ENCODE results near the gene NUP37.
"Not testable (repeated sequence)": the region's sequence is repeated elsewhere in the genome, so short reads cannot be mapped to it uniquely, and the experiment has no call there.

The NUP37 gene

GRCh38 chr12:102130720-102131119 lies 10.8 kb upstream of the NUP37 start:
- H3K9me3 ChIP-seq (ENCODE audit: control insufficient read depth in 1 of 2, low read length in 2 of 2); H3K4me1 ChIP-seq (ENCODE audit: control insufficient read depth in 1 of 2, insufficient read depth in 2 of 2, low read length in 2 of 2); H3K9ac ChIP-seq (ENCODE audit: low read depth in 1 of 2, low read length in 2 of 2); H3K36me3 ChIP-seq (ENCODE audit: control insufficient read depth in 1 of 2, insufficient read depth in 2 of 2, low read length in 2 of 2); H3K27ac ChIP-seq (ENCODE audit: low read depth, low read length); H3K27me3 ChIP-seq (ENCODE audit: control insufficient read depth in 1 of 2, insufficient read depth in 2 of 2, low read length in 2 of 2); H3K4me3 ChIP-seq (ENCODE audit: low read depth in 1 of 2, low read length in 2 of 2): not testable (repeated sequence)

GRCh38 chr12:102121328-102121727 lies 1.4 kb upstream of the NUP37 start:
- not testable (repeated sequence) for H3K27me3 ChIP-seq (ENCODE audit: control insufficient read depth in 1 of 2, insufficient read depth in 2 of 2, low read length in 2 of 2); H3K9ac ChIP-seq (ENCODE audit: low read depth in 1 of 2, low read length in 2 of 2); H3K27ac ChIP-seq (ENCODE audit: low read depth, low read length); H3K36me3 ChIP-seq (ENCODE audit: control insufficient read depth in 1 of 2, insufficient read depth in 2 of 2, low read length in 2 of 2); H3K9me3 ChIP-seq (ENCODE audit: control insufficient read depth in 1 of 2, low read length in 2 of 2)
- Histone ChIP-seq H3K4me1 (ENCODE audit: control insufficient read depth in 1 of 2, insufficient read depth in 2 of 2, low read length in 2 of 2) (peaks cover 10 to 16% of the 10 kb centered on the region in 2 donors), H3K4me3 (ENCODE audit: low read depth in 1 of 2, low read length in 2 of 2) (peak overlapping the region in 1 of 2 donors; percentile 95)

GRCh38 chr12:102120886-102121285 lies 972 bp upstream of the NUP37 start:
- Histone ChIP-seq H3K4me1 (ENCODE audit: control insufficient read depth in 1 of 2, insufficient read depth in 2 of 2, low read length in 2 of 2) (peaks cover 10 to 16% of the 10 kb centered on the region in 2 donors), H3K27me3 (ENCODE audit: control insufficient read depth in 1 of 2, insufficient read depth in 2 of 2, low read length in 2 of 2) (no peaks in the 10 kb centered on the region), H3K27ac (ENCODE audit: low read depth, low read length) (no peak overlapping the region), H3K36me3 (ENCODE audit: control insufficient read depth in 1 of 2, insufficient read depth in 2 of 2, low read length in 2 of 2) (no peaks in the 10 kb centered on the region), H3K4me3 (ENCODE audit: low read depth in 1 of 2, low read length in 2 of 2) (peak overlapping the region; percentile 95), H3K9ac (ENCODE audit: low read depth in 1 of 2, low read length in 2 of 2) (no peak overlapping the region), H3K9me3 (ENCODE audit: control insufficient read depth in 1 of 2, low read length in 2 of 2) (no peaks in the 10 kb centered on the region)

GRCh38 chr12:102120564-102120873 lies 605 bp upstream of the NUP37 start:
- Histone ChIP-seq H3K36me3 (ENCODE audit: control insufficient read depth in 1 of 2, insufficient read depth in 2 of 2, low read length in 2 of 2) (no peaks in the 10 kb centered on the region), H3K9me3 (ENCODE audit: control insufficient read depth in 1 of 2, low read length in 2 of 2) (no peaks in the 10 kb centered on the region), H3K27me3 (ENCODE audit: control insufficient read depth in 1 of 2, insufficient read depth in 2 of 2, low read length in 2 of 2) (no peaks in the 10 kb centered on the region), H3K27ac (ENCODE audit: low read depth, low read length) (no peak overlapping the region), H3K4me3 (ENCODE audit: low read depth in 1 of 2, low read length in 2 of 2) (peak overlapping the region; percentile 95), H3K9ac (ENCODE audit: low read depth in 1 of 2, low read length in 2 of 2) (peak overlapping the region; percentile 91 to 92), H3K4me1 (ENCODE audit: control insufficient read depth in 1 of 2, insufficient read depth in 2 of 2, low read length in 2 of 2) (peaks cover 10 to 16% of the 10 kb centered on the region in 2 donors)

- H3K4me3 ChIP-seq (ENCODE audit: low read depth in 1 of 2, low read length in 2 of 2), result peak overlapping the region; percentile 18 to 95
- H3K9me3 ChIP-seq (ENCODE audit: control insufficient read depth in 1 of 2, low read length in 2 of 2), result no peaks in the 10 kb centered on the region
- peaks cover 10 to 16% of the 10 kb centered on the region in 2 donors for H3K4me1 ChIP-seq (ENCODE audit: control insufficient read depth in 1 of 2, insufficient read depth in 2 of 2, low read length in 2 of 2)
- no peaks in the 10 kb centered on the region for H3K36me3 ChIP-seq (ENCODE audit: control insufficient read depth in 1 of 2, insufficient read depth in 2 of 2, low read length in 2 of 2)
- no peak overlapping the region for H3K27ac ChIP-seq (ENCODE audit: low read depth, low read length)
- peak overlapping the region in 1 of 2 donors; percentile 91 for H3K9ac ChIP-seq (ENCODE audit: low read depth in 1 of 2, low read length in 2 of 2)
- no peaks in the 10 kb centered on the region for H3K27me3 ChIP-seq (ENCODE audit: control insufficient read depth in 1 of 2, insufficient read depth in 2 of 2, low read length in 2 of 2)
Observed at GRCh38 chr12:102118874-102119273, 1.0 kb downstream of the NUP37 start.

- no peaks in the 10 kb centered on the region for H3K27me3 ChIP-seq (ENCODE audit: control insufficient read depth in 1 of 2, insufficient read depth in 2 of 2, low read length in 2 of 2)
- H3K9me3 ChIP-seq (ENCODE audit: control insufficient read depth in 1 of 2, low read length in 2 of 2), result no peaks in the 10 kb centered on the region
- H3K4me1 ChIP-seq (ENCODE audit: control insufficient read depth in 1 of 2, insufficient read depth in 2 of 2, low read length in 2 of 2), result peaks cover 10 to 16% of the 10 kb centered on the region in 2 donors
- H3K9ac ChIP-seq (ENCODE audit: low read depth in 1 of 2, low read length in 2 of 2), result no peak overlapping the region
- H3K36me3 ChIP-seq (ENCODE audit: control insufficient read depth in 1 of 2, insufficient read depth in 2 of 2, low read length in 2 of 2), result peaks cover 0 to 2% of the 10 kb centered on the region in 2 donors
- no peak overlapping the region for H3K4me3 ChIP-seq (ENCODE audit: low read depth in 1 of 2, low read length in 2 of 2)
- H3K27ac ChIP-seq (ENCODE audit: low read depth, low read length), result no peak overlapping the region
Observed at GRCh38 chr12:102116392-102116791, 3.5 kb downstream of the NUP37 start.

- peaks cover 4 to 5% of the 10 kb centered on the region in 2 donors for H3K4me1 ChIP-seq (ENCODE audit: control insufficient read depth in 1 of 2, insufficient read depth in 2 of 2, low read length in 2 of 2)
Observed at GRCh38 chr12:102114212-102114611, 5.7 kb downstream of the NUP37 start.

GRCh38 chr12:102110782-102111181 lies 9.1 kb downstream of the NUP37 start:
- Histone ChIP-seq H3K9ac (ENCODE audit: low read depth in 1 of 2, low read length in 2 of 2) (no peak overlapping the region), H3K4me3 (ENCODE audit: low read depth in 1 of 2, low read length in 2 of 2) (no peak overlapping the region), H3K9me3 (ENCODE audit: control insufficient read depth in 1 of 2, low read length in 2 of 2) (peaks cover 8 to 9% of the 10 kb centered on the region in 2 donors), H3K36me3 (ENCODE audit: control insufficient read depth in 1 of 2, insufficient read depth in 2 of 2, low read length in 2 of 2) (peaks cover 8 to 45% of the 10 kb centered on the region in 2 donors), H3K27ac (ENCODE audit: low read depth, low read length) (no peak overlapping the region), H3K27me3 (ENCODE audit: control insufficient read depth in 1 of 2, insufficient read depth in 2 of 2, low read length in 2 of 2) (no peaks in the 10 kb centered on the region), H3K4me1 (ENCODE audit: control insufficient read depth in 1 of 2, insufficient read depth in 2 of 2, low read length in 2 of 2) (no peaks in the 10 kb centered on the region)

More at GRCh38 chr12:102114212-102114611, 5.7 kb downstream of the NUP37 start:
- H3K4me3 ChIP-seq (ENCODE audit: low read depth in 1 of 2, low read length in 2 of 2), result no peak overlapping the region
- H3K36me3 ChIP-seq (ENCODE audit: control insufficient read depth in 1 of 2, insufficient read depth in 2 of 2, low read length in 2 of 2), result peaks cover 0 to 15% of the 10 kb centered on the region in 2 donors
- no peak overlapping the region for H3K9ac ChIP-seq (ENCODE audit: low read depth in 1 of 2, low read length in 2 of 2)
- no peak overlapping the region for H3K27ac ChIP-seq (ENCODE audit: low read depth, low read length)
- H3K27me3 ChIP-seq (ENCODE audit: control insufficient read depth in 1 of 2, insufficient read depth in 2 of 2, low read length in 2 of 2), result no peaks in the 10 kb centered on the region
- H3K9me3 ChIP-seq (ENCODE audit: control insufficient read depth in 1 of 2, low read length in 2 of 2), result no peaks in the 10 kb centered on the region

- no peaks in the 10 kb centered on the region for H3K4me1 ChIP-seq (ENCODE audit: control insufficient read depth in 1 of 2, insufficient read depth in 2 of 2, low read length in 2 of 2)
- H3K27ac ChIP-seq (ENCODE audit: low read depth, low read length), result no peak overlapping the region
- H3K9me3 ChIP-seq (ENCODE audit: control insufficient read depth in 1 of 2, low read length in 2 of 2), result peaks cover 8 to 9% of the 10 kb centered on the region in 2 donors
- H3K9ac ChIP-seq (ENCODE audit: low read depth in 1 of 2, low read length in 2 of 2), result no peak overlapping the region
- no peaks in the 10 kb centered on the region for H3K27me3 ChIP-seq (ENCODE audit: control insufficient read depth in 1 of 2, insufficient read depth in 2 of 2, low read length in 2 of 2)
- H3K4me3 ChIP-seq (ENCODE audit: low read depth in 1 of 2, low read length in 2 of 2), result no peak overlapping the region
- H3K36me3 ChIP-seq (ENCODE audit: control insufficient read depth in 1 of 2, insufficient read depth in 2 of 2, low read length in 2 of 2), result peaks cover 8 to 58% of the 10 kb centered on the region in 2 donors
Observed at GRCh38 chr12:102107970-102108369, 11.9 kb downstream of the NUP37 start.

- peaks cover 8 to 58% of the 10 kb centered on the region in 2 donors for H3K36me3 ChIP-seq (ENCODE audit: control insufficient read depth in 1 of 2, insufficient read depth in 2 of 2, low read length in 2 of 2)
- no peak overlapping the region for H3K27ac ChIP-seq (ENCODE audit: low read depth, low read length)
- no peak overlapping the region for H3K4me3 ChIP-seq (ENCODE audit: low read depth in 1 of 2, low read length in 2 of 2)
- H3K4me1 ChIP-seq (ENCODE audit: control insufficient read depth in 1 of 2, insufficient read depth in 2 of 2, low read length in 2 of 2), result no peaks in the 10 kb centered on the region
- peaks cover 8 to 9% of the 10 kb centered on the region in 2 donors for H3K9me3 ChIP-seq (ENCODE audit: control insufficient read depth in 1 of 2, low read length in 2 of 2)
- H3K27me3 ChIP-seq (ENCODE audit: control insufficient read depth in 1 of 2, insufficient read depth in 2 of 2, low read length in 2 of 2), result no peaks in the 10 kb centered on the region
- no peak overlapping the region for H3K9ac ChIP-seq (ENCODE audit: low read depth in 1 of 2, low read length in 2 of 2)
Observed at GRCh38 chr12:102106905-102107304, 13.0 kb downstream of the NUP37 start.

GRCh38 chr12:102096855-102097254 lies 23.1 kb downstream of the NUP37 start:
- Histone ChIP-seq H3K27me3 (ENCODE audit: control insufficient read depth in 1 of 2, insufficient read depth in 2 of 2, low read length in 2 of 2) (no peaks in the 10 kb centered on the region), H3K4me1 (ENCODE audit: control insufficient read depth in 1 of 2, insufficient read depth in 2 of 2, low read length in 2 of 2) (peaks cover 0 to 3% of the 10 kb centered on the region in 2 donors), H3K9me3 (ENCODE audit: control insufficient read depth in 1 of 2, low read length in 2 of 2) (no peaks in the 10 kb centered on the region), H3K27ac (ENCODE audit: low read depth, low read length) (no peak overlapping the region), H3K36me3 (ENCODE audit: control insufficient read depth in 1 of 2, insufficient read depth in 2 of 2, low read length in 2 of 2) (peaks cover 9 to 11% of the 10 kb centered on the region in 2 donors), H3K4me3 (ENCODE audit: low read depth in 1 of 2, low read length in 2 of 2) (no peak overlapping the region), H3K9ac (ENCODE audit: low read depth in 1 of 2, low read length in 2 of 2) (no peak overlapping the region)

All from duodenal mucosa (tissue), 2 donors.